ENCODE measurements around the gene INPP5D.

INPP5D gene

DNA sequence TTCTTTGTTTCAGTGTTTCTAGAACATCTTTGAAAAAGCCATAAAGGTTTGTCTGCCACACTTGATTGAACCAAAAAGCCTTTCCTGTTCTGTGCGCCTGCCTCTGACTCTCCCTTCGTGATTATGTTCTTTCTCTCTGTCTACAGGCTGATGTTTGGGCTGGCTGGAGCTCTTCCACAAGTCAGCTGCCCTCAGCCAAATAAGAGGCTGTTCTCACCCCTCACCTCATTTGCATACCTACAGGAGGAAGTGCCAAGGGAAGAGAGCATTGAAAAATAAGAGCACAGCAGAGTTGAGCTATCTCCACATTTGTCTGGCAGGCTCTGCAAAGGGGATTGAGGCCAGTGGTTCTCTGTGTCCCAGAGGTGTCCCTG, 15.8 kb downstream of the INPP5D start:
- DNase-seq (ENCODE audit: low read depth), result no peak

DNA sequence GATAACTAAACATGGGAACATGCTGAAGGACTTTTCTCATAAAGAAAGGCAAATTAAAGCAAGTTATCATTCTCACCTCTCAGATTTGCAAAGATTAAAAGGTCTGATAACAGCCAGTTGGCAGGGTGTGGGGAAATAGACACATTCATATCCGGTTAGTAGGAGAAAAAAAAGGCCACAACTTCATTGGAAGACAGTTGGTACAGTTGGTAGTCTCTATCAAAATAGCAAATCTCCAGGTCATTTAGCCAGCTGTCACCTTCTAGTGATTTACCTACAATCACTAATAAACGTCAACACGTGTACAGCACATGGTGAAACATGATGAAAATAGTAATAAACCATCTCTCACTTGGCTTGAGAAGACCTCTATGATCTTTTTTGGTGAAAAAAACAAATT, 16.6 kb downstream of the INPP5D start:
- no peak for DNase-seq (ENCODE audit: low read depth)

DNA sequence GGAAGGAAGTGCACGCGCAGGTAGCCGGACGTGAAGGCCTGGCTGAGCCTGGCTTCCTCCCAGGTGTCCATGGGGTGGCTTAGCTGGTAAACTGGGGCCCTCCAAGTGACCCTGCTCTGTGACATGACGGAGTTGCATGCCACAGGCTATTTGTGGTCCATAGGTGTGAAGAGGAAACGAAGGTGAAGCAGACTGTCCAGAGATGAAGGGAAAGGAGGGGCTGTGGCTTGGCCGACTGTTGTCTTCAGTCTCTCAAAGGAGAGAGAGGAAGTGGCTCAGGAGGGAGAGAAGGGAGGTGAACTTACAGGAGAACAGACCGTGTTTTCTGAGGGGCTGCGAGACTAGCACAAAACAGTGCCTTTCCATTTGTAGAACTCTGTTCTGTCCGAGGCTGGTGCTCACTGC, 19.3 kb downstream of the INPP5D start:
- DNase-seq (ENCODE audit: low read depth), result no peak

DNA sequence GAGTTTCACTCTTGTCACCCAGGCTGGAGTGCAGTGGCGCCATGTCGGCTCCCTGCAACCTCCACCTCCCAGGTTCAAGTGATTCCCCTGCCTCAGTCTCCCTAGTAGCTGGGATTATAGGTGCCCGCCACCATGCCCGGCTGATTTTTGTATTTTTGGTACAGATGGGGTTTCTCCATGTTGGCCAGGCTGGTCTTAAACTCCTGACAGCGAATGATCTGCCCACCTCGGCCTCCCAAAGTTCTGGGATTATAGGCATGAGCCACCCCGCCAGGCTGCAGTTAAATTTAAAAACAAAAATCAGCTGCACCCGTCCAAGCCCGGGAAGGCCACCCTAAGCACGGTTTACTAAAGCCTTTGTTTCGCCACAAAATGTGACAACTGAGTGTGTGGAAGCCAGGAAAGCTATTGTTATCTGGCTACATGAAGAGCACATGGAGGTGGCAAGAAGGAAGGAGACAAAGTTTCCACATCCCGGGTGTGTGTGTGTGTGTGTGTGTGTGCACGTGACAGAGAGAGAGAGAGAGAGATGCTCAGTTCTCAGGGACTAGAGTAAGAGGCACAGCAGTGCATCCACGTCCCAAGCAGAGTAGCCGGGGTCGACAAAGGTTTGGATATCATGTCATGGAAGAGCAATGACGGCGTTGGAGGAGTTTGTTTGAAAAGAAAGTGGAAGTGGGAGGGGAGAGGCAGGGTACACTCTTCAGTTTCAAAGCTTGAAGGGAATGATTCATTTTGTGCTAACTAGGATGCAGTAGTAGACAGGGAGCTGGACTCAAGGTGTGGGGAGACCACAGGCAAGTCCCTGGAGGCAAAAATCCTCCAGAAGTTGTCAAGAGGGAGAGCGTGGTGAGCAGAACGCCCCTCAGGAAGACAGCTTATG, 20.1 kb downstream of the INPP5D start:
- no peak for DNase-seq (ENCODE audit: low read depth)

DNA sequence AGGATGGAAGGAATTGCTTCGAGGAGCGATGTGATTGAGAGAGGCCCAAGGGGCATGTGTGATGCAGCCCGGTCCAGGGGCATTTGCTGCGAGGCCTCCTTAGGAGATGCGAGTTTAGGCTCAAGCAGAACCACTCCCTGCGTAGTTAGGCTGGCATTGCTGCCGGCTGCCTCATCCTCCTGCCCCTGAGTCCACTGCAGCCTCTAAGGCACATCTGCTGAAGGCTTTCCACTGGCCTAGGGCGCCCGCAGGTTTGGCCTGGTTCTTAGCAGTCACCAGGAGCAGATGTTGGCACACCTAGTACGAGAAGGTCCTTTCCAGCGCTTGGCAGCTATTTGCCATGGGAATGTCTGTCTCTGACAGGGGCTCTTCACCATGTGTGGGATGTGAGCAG, 20.7 kb downstream of the INPP5D start:
- no peak for DNase-seq (ENCODE audit: low read depth)

DNA sequence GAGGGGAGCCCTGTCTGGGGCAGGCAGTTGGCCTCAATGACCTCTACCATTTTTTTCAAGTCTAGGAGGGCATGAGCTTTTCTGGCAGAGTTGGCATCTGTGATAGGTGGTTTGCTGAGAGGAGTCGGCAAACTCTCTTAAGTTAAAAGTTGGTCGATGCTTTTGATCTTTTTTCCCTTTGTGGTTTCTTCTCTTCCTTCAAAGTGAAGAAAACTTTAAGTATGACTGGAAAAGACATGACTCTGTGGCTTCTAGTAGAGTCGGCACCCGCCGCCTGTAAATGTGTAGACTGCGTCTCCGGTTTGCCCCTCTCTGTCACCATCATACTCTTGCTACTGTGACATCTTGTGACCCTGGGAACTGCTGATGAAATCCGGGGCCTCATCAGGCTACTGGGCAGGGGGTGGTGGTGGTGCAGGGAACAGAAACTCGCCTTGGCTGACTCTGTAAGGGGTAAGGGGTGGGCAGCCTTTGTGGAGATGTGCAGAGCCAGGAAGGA, 21.1 kb downstream of the INPP5D start:
- DNase-seq (ENCODE audit: low read depth), result no peak

DNA sequence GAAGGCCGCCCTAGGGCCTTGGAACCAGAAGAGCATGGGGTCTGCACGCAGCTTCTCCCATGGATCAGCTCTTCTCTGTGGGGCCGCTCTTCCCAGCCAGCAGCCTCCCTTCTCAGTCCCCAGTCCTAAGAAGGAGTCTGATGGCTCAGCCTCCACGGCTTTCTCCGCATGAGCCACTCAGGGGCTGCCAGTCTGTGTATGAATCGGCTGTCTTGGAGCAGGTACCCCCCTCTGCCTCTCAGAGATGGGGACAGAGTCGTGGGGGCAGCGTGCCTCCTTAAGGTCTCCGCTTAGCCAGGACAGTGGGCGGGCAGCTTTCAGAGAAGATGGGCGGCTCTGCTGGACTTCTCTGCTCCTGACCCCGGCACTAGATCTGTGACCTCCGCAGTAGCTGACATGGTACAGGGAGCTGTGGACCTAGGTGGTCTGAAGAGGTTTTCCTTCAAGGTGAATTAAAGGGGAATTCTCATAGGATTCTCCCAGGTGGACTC, 21.6 kb downstream of the INPP5D start:
- no peak for DNase-seq (ENCODE audit: low read depth)

DNA sequence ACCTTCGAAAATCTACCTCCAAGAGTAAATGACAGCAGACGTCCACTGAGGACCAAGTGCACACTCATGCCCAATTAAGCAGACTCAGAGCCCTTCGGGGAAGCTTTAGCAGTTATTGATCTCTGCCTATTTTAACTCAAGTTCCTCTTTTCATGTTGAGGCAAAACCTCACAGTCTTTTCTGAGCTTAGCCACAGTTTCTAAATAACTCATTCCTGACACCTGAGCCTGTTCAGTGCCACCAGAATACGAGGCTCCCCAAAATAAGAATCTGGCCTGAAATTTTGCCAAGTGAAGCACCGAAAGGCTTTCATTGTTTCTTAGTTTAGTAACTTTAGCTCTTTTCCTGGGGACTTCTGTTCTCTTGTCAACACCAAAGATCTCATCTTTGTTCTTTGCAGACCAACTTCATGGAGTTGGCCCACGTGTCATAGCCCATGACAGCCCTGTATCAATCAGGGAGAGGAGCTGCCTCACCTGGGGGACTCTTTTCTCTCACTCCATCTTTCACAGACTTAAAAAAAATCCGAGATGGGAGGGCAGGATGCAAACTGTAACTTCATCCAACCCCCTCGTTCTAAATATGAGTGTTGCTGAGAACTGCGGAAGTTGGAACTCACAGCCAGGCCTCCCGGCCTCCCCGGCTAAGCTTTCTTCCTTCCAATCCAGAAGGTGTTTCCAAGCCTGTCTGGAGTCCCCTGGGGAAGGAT, 22.2 kb downstream of the INPP5D start:
- DNase-seq (ENCODE audit: low read depth), result no peak

DNA sequence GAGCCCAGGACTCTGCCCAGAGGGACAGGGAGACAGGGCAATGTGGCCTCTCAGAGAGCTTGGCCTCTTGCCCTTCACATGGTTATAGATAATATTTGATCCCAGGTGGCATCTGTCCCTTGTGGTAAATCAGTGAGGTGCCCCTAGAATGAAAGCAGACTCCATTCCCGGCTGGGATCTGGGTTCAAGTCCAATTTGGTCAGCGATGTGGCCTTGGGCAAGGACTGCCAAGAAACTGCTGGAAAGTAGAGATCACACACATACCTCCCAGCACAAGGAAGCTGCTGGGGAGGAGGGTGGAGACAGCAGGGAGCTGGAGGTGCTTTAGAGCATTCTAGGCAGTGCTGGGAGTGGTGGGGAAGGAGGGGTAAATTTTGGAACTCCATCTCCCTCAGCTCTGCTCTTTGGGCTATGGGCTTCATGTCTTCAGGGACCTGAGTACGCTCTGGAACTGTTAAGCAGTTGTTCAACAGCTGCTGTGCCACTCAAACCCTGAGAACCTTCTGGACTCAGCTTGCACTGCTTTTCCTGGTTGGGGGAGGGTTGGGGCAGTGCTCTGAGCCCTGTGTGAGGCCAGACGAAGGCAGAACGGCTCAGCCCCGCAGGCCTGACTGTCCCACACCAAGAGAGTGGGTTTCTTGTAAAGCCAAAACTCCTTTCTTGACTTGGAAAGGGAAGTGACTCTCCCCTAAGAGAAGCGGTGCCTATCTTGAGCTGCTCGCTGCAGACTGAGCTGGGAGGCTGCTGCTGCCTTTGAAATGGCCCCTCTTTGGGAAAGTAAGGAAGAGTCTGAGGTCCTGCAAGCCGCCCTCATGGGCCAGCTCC, 23.0 kb downstream of the INPP5D start:
- no peak for DNase-seq (ENCODE audit: low read depth)

DNA sequence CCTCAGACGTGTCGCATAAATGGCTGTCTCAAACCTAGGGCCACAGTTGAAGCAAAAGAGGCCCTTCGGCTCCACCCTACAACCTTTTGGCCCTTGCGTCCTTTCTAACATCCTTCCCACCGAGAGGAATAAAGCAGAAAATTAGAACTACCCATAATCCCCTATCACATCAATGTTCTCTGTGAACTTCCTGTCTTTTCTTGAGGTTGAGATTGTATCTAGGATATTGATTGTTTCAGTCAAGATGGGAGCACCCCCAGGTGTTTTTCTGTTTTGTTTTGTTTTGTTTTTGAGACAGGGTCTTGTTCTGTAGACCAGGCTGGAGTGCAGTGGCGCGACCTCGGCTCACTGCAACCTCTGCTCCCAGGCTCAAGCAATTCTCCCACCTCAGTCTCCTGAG, 23.6 kb downstream of the INPP5D start:
- DNase-seq (ENCODE audit: low read depth), result no peak

DNA sequence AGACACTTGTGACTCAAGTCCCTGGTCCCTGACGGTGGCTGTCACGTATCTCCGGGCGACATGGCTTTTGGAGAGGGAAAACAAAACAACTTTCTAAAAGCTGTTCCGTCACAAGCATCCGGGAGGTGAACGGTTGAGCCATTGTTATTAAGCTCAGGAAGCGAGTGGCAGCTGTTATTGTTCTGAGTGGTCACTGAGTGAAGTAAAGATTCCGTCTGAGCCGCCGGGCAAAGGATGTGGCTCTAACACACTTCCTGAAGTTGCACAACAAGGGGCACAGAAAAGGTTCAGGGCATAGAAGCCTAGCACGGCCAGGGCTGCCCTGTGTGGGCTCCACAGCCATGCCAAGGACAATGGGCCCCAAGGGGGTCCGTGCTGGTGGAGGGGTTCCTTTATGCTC, 24.3 kb downstream of the INPP5D start:
- no peak for DNase-seq (ENCODE audit: low read depth)

DNA sequence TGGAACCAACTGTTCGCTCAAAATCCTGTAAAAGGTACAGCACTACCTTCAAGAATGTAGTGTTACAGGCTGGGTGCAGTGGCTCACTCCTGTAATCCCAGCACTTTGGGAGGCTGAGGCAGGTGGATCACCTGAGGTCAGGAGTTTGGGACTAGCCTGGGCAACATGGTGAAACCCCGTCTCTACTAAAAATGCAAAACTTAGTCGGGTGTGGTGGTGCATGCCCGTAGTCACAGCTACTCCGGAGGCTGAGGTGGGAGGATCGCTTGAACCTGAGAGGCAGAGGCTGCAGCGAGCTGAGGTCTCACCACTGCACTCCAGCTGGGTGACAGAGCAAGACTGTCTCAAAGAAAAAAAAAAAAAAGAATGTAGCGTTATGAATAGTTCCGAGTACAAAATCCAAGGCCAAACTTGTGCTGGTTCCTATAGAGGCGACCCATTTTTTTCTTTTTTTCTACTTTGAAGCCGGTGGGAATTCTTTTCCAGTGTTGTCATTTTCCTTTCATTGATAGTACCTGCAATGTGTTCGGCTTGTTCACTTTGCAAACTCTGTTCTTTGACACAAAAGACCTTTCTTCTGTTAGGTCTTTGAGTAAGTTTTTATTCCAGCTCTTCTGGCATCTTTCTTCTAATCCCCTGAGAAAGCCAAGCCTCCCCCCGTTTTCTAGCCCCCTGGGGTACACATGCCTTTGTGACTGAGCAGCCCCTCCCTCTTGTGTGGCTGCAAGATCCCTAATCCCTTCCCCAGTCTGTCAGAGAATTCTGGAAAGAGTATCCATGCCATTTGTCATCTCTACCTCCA, 25.1 kb downstream of the INPP5D start:
- no peak for DNase-seq (ENCODE audit: low read depth)

DNA sequence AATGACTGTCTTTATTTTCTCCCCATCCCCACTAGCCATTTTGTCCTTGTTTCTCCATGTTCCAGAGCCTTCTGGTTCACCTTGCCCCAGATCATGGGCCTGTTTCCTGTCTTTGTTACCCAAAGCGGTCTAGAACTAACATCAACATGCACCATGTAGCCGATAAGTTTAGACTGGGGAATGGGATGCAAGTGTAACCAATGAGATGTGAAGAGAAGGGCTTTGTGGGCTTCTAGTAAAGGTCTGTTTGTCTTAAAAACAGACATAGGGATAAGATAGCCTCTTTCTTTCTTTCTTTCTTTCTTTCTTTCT, 25.7 kb downstream of the INPP5D start:
- no peak for DNase-seq (ENCODE audit: low read depth)

DNA sequence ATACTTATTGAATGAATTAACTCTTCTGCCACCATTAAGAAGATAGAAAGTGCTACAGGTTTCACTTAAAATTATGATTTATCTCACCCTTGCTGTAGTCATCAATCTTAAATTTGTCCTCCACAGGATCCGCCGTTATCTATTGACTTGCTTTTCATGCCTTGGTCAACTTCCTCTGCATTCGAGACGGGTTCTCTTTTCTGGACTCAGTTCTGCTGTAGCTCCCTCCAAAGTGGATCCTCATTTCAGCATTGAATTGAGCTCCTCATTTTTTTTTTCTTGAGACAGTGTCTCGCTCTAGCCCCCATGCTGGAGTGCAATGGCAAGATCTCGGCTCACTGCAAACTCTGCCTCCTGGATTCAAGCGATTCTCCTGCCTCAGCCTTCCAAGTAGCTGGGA, 27.6 kb downstream of the INPP5D start:
- DNase-seq (ENCODE audit: low read depth), result no peak

DNA sequence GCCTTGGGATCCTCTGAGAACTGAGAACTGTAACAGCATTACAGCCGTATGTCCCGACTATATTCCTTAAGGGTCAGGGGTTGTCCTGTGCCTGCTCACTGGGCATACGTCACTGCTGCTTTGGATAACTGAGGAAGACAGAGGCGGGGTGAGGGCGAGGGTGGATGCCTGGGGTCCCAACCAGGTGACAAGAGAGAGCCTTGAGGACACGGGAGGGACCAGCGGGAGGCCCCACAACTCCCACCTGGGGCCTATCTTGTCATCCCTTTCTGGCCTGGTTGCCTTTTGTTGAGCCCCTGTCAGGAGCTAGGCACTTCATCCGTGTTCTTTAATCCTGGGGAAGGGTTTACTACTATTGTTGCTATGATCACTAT, 28.8 kb downstream of the INPP5D start:
- no peak for DNase-seq (ENCODE audit: low read depth)

DNA sequence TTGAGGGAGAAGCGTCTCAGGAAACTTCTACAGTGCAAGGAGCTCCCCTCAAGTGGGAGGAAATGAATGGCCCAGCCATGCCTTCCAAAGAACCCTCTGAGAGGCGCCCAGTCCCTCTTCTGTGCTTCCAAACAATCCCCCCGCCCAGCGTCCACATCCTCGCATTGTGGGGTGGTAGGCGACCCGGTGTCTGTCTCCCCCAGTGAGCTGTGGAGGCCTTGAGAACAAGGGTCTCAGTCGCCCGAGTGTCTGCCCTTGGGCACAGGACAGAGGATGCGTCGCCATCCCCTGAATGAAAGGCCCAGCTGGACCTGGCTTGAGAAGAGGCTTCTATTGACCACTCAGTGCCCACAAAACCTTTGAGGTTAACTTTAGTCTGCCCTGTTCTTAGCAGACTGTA, 29.7 kb downstream of the INPP5D start:
- no peak for DNase-seq (ENCODE audit: low read depth)

DNA sequence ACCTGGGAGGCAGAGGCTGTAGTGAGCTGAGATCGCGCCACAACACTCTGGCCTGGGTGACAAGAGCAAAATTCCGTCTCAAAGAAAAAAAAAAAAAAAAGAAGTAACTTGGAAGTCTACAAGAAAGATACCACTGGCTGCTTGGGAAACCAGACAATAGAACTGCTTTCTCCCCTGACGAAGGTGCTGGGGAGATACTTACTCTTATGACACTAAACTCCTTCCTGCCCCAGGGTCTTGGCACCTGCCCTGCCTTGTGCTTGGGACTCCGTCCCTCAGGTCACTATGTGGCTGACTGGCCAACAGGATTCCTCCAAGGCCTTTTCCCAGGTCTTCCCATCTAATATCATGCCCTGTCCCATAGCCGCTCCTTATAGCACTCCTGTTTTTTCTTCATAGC, 30.7 kb downstream of the INPP5D start:
- no peak for DNase-seq (ENCODE audit: low read depth)

DNA sequence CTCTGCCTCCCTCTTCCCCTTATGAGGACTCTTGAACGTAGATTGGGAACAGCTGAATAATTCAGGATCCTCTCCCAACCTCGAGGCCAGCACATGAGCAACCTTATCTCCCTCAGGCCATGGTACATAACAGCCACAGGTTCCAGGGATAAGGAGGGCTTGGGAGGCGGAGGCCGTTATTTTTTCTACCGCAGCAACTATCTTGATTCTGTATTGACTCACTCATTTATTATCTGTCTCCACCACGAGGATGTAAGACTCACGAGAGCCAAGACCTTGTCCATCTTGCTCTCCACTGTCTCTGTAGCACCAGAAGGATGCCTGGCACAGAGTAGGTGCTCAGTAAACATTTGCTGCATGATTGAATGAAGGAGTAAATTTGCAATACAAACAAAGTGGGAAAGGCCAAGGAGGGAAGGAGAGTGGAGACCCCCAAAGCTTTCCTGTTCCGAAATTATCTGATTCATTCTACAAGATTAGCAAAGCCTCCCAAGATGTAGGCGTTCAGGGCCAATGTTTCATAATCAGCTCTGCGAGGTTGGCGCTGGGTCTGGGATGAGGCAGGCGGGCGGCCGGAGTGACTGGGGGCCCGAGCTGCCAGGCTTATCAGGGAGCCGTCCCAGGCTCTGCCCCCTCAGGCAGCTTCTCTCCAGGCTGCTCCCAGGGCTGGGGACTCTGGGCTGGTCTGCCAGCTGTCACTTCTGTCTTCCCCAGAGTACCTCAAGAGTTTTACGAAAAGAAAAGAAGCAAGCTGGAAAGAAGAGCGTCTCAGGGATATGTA, 31.6 kb downstream of the INPP5D start:
- no peak for DNase-seq (ENCODE audit: low read depth)

DNA sequence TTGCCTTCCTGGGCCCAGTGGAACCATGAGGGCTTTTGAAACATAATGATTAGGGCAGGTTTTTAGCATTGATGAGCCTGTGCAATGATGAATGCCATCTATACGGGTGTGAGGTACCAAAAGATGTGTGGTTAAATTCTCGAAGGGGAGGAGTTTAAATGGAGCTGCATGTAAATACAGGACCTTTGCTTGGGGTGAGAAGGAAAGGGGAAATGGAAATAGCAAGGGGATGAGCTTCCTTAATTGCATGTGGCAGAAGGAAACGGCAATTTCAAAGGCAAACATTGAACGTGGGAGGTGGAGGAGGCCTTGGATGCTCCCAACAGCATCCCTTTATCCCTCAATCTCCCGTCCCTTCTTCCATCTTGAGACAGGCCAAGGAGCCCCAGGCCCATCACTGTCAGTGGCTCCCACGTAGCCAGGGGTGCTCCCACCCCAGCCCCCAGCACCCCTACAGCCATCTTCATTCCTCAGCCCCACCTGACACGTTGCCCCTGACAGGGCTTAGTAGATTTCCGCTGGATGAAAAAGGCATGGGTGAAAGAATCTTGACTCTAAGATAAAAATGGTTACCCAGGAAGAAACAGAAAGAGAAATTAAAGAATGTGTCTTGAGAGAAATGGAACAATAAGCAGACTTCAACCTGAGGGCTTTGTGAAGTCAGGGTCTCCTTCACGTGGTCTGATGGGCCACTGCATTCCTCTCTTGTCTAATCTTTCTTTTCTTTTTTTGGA, 32.5 kb downstream of the INPP5D start:
- no peak for DNase-seq (ENCODE audit: low read depth)

DNA sequence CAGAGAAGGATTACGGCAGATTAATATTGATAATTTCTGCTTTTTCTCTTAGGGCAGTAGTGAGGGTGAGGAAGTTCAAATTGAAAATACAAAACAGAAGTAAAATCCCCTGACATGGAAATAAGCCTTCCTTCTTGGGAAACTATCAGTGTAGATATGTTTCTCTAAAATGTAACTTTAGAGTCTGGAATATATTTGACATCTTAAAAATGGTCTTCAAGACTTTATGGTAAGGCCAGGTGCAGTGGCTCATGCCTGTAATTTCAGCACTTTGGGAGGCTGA, 33.0 kb downstream of the INPP5D start:
- no peak for DNase-seq (ENCODE audit: low read depth)

DNA sequence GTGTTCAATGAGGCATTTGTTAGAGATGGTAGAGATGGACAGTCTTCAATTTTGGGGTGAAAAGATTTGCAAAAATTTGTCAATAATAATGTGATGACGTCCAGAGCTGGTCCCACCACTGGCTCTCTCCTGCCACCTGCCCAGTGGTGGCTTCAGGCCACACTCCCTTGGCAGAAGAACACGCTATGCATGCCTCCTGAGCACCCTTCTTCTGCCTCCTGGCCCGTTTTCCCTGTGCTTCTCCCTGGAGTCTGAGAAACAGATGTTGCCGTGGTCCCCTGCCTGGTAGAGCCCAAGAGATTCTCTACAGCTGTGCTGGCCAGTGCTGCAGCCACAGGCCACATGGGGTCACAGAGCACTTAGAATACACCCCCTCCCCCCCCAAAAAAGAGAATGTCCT, 33.6 kb downstream of the INPP5D start:
- DNase-seq (ENCODE audit: low read depth), result no peak
